ENCODE data around the gene PPP6R3.

- TF ChIP-seq CTCF (IDR thresholded peaks at IDR 0.05) (no peak), POLR2A (IDR thresholded peaks at IDR 0.05) (no peak)
Observed at GRCh38 chr11:68552542-68552941, 92.0 kb downstream of the PPP6R3 start.

Measured in stomach (tissue), 4 donors.